ENCODE results near the gene TBX3. TPM values are rescaled to one million over a fixed set of nuclear protein-coding genes. Genes with fewer than 3 reads are reported as not detected.

The TBX3 gene
- total RNA-seq, 2 donors from 2014 or later: 6.1 to 16.1 TPM

GRCh38 chr12:114694436-114695304 is 10.7 kb upstream of the TBX3 start:
- H3K27me3 ChIP-seq: peaks cover 43 to 55% of the 10 kb centered on the region in 2 donors
- H3K4me1 ChIP-seq: peaks cover 0 to 25% of the 10 kb centered on the region in 2 donors
- no peak for TF ChIP-seq CTCF (IDR thresholded peaks at IDR 0.05)
- H3K36me3 ChIP-seq: no peaks in the 10 kb centered on the region
- DNase-seq (ENCODE audit: low spot score): no peak
- no peak overlapping the region for H3K4me3 ChIP-seq
- H3K9me3 ChIP-seq: no peaks in the 10 kb centered on the region
- no peak overlapping the region for H3K27ac ChIP-seq

GRCh38 chr12:114693532-114693931 is 9.6 kb upstream of the TBX3 start:
- peaks cover 36 to 46% of the 10 kb centered on the region in 2 donors for H3K27me3 ChIP-seq
- no peak overlapping the region for H3K4me3 ChIP-seq
- no peaks in the 10 kb centered on the region for H3K9me3 ChIP-seq
- DNase-seq (ENCODE audit: low spot score): no peak
- H3K27ac ChIP-seq: no peak overlapping the region
- no peaks in the 10 kb centered on the region for H3K36me3 ChIP-seq
- TF ChIP-seq CTCF (IDR thresholded peaks at IDR 0.05): no peak
- H3K4me1 ChIP-seq: peaks cover 0 to 25% of the 10 kb centered on the region in 2 donors

- DNase-seq (ENCODE audit: low spot score): no peak
- H3K4me3 ChIP-seq: peak overlapping the region; percentile 7 to 43
- no peak overlapping the region for H3K27ac ChIP-seq
- H3K36me3 ChIP-seq: no peaks in the 10 kb centered on the region
- H3K9me3 ChIP-seq: no peaks in the 10 kb centered on the region
- peaks cover 0 to 21% of the 10 kb centered on the region in 2 donors for H3K4me1 ChIP-seq
- H3K27me3 ChIP-seq: peaks cover 36 to 49% of the 10 kb centered on the region in 2 donors
- no peak for TF ChIP-seq CTCF (IDR thresholded peaks at IDR 0.05)
These were observed 9.1 kb upstream of the TBX3 start for GRCh38 chr12:114693059-114693531.

- H3K36me3 ChIP-seq: no peaks in the 10 kb centered on the region
- H3K4me1 ChIP-seq: peaks cover 0 to 14% of the 10 kb centered on the region in 2 donors
- H3K4me3 ChIP-seq: peak overlapping the region; percentile 7 to 43
- peaks cover 33 to 53% of the 10 kb centered on the region in 2 donors for H3K27me3 ChIP-seq
- no peak overlapping the region for H3K27ac ChIP-seq
- H3K9me3 ChIP-seq: no peaks in the 10 kb centered on the region
- TF ChIP-seq CTCF (IDR thresholded peaks at IDR 0.05): no peak
- no peak for DNase-seq (ENCODE audit: low spot score)
These were observed 8.4 kb upstream of the TBX3 start for GRCh38 chr12:114692186-114693058.

- Histone ChIP-seq H3K4me3 (peak overlapping the region in 1 of 2 donors; percentile 43), H3K9me3 (no peaks in the 10 kb centered on the region), H3K27me3 (peaks cover 27 to 53% of the 10 kb centered on the region in 2 donors), H3K4me1 (peaks cover 0 to 19% of the 10 kb centered on the region in 2 donors), H3K27ac (no peak overlapping the region), H3K36me3 (no peaks in the 10 kb centered on the region)
- no peak for TF ChIP-seq CTCF (IDR thresholded peaks at IDR 0.05)
- DNase-seq (ENCODE audit: low spot score): no peak
These were observed 7.8 kb upstream of the TBX3 start for GRCh38 chr12:114691763-114692185.
